HG03045 (cell line): ENCODE measurements around the gene IGF1.
A peak's percentile ranks its signal among the peaks of the same experiment; 100 is the strongest.

Experiments used
- ATAC-seq: cut with Tn5 transposase; IDR thresholded peaks from one replicate; pipeline ENCODE4 v1.9.1; 2021; ENCODE audit warnings: mild to moderate bottlenecking, moderate library complexity; ENCODE audit not compliant: unreplicated experiment

Gene IGF1

DNA sequence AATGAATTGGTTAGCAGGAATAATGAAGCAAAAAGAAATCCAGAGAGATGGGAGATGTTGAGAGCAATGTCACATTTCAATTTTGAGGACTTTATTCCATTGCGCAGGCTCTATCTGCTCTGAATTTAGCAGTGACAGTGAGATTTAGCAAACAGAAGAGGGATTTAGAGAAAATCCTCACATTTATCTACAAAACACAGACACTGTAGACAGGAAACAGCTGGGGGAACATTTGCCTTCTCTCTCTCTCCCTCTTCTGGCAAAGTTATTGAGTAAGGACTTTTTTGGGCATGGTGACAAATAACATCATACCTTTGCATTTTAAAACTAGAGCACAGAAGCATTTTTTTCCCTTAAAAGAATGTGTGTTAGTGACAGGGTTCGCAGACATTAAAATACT lies at the start of gene IGF1:
IGF1 (minus strand) TSS at position 158 of the 400 bp plus-strand sequence. CDS start 182 bp downstream, outside the sequence.
- no peak for ATAC-seq

DNA sequence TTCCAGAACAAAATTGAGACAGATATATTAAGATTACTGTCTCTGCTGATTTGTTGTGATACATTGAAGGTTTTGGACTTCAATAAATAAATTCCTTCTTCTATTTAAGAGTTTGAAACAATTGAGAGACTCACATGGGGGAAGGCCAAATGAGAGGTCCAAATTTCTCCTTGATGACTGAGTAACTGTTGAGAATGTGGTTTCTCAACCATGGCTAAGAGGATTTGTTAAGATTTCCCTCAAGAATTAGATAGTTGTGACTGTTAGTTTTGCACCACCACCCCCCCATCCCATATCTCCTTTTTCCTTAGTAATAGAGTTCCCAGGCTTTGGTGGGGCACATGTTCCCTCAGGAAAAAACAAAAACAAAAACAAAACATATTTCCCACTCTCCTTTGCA lies 47.7 kb upstream of the IGF1 start:
- ATAC-seq, result no peak

DNA sequence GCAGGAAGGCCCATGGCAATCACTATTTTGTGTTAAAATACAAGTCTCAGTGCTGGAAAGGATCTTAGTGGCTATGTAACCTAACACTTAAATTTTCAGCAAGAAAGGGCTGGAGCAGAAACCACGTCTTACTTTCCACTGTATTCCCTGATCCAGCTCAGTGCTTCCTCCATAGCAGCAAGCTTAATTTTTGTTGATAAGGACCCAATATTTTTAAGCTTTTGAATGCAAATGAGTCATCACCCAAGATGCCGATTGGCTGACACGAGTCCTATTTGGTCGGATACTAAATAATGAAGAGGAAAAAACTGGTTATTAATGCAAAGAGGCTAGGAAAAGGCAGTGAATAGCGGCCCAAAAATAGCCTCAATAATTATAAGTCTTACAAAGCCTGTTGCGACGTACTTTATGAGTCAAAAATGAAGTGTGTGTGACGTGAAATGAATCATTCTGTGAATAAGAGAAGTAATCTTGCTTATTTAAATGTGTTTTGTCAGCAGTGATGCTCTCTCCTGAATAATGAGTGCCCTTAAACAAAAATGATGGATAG lies 46.9 kb upstream of the IGF1 start:
- ATAC-seq, result no peak

DNA sequence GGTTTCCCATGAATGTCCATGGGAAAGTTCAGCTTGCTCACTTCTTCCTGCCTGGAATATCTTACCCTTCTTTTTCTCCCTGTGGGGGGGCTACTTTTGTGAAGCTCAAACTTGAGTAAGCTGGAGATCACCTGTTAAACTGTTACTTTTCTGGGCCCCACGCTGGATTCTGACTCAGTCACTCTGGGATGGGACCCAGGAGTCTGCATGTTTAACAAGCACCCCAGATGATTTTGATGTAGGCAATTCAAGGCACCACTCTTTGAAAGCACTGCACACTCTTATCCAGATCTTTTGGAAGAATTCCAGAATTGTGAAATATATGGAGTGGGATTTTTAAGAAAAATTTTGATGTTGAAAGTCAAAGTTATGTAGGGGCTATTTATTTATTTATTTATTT lies 46.3 kb upstream of the IGF1 start:
- ATAC-seq, result no peak

DNA sequence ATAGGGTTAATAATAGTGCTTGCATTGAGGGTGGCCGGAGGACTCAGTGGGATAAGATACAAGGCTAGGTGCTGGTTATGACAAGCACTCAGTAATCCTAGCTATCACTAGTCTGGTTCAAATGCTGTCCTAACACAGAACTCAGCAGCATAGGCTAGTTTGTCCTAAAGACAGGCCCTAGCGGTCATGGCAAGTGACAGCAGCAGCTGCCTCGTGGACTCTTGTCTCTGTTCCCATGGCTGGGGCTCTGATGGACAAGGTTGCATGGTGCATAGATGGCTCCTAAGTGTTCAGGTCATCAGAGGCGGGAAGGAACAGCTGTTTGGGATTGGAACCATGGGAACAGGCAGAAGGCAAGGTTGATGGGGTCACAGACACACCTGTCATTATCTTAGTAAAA lies 42.4 kb upstream of the IGF1 start:
- ATAC-seq, result no peak

DNA sequence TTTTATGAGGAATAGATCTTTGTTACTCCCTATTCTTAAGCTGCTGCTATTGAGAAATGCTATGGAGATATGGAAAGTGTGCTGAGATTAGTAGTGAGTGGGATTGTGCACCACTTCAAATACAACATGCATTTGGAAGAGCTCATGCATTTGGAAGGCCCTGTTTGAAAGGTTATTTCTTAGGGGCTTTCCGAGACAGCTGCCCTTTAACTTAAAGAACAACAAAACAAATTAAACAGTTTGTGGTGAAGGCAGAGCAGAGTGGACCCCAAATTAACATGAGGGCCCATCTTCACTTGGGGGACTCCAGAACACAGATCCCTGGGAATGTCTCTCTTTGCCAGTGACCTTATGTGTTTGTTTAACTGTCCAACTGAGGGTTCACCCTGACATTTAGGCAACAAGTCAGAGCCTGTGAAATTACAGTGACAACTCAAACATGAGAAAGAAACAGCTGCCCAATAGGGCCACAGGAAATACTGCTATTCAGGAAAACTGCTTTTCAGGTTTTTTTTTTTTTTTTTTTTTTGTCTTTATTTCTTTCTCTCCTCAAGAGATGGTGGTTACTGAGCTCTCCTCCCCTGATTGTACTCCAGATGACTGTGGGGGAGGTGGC lies 41.4 kb upstream of the IGF1 start:
- no peak for ATAC-seq

DNA sequence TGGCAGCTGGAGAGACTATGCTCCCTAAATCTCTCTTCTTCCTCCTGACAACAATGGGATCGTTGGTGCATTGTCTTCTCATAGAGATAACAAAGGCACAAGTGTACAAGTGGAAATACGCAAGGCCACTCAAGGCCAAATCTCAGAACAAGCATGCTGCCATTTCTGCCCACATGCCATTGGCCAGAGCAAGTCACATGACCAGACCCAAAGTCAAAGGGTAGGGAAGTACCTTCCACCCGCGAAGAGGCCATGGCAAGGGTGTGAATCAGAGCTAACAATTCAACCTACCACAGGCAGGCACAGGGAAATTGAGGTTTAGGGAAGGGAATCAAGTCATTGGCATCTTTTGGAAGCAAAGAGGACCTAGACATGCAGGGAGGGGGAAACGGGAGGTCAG lies 38.5 kb upstream of the IGF1 start:
- ATAC-seq, result no peak

DNA sequence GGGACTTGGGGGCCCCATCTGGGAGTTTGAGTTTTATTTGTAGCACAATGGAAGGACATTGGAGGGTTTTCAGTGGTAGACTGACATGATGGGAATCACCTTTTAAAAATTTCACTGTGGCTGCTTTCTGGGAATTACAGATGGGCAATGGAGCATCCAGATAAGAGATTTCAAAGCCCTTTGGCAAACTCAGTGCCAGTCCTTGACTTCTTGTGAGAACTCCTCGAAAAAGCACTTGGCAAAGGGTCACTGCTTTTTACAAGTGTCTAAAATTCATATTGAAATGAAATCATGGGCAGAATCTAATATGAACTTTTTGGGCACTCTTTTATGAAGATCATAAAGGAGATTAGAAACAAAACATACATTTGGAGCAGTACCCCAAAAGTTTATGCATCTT lies 34.3 kb upstream of the IGF1 start:
- no peak for ATAC-seq

DNA sequence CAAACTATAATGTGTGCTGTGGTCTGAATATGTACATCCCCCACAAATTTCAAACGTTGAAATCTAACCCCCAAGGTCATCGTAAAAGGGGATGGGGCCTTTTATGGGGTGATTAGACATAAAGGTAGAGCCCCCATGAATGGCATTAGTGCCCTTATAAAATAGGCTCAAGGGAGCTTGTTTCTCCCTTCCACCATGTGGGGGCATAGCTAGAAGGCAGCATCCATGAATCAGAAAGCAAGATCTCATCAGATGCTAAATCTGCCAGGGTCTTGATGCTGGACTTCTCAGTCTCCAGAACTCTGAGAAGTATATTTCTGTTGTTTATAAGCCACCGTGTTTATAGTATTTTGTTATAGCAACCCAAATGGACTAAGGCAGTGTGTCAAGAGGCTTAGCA lies 33.4 kb upstream of the IGF1 start:
- no peak for ATAC-seq

DNA sequence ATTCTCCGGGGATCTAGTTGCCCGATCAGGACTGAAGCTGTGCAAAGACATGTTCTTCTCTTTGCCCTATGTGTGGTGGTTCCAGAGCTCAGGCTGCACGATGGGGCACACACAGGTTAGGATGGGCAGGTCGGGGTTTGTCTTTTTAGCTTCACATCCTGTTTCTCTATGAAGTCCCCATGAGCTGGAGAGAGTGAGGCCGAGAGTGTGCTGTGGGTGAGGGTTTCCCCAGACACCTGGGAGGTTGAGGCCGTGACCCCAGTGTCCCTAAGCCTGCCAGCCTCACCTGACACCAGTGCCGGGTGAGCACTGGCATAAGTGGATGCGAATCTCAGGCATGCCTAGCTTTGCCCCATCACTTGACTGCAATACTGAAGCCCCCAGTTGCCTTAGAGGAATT lies 32.9 kb upstream of the IGF1 start:
- peak; percentile 77 for ATAC-seq

DNA sequence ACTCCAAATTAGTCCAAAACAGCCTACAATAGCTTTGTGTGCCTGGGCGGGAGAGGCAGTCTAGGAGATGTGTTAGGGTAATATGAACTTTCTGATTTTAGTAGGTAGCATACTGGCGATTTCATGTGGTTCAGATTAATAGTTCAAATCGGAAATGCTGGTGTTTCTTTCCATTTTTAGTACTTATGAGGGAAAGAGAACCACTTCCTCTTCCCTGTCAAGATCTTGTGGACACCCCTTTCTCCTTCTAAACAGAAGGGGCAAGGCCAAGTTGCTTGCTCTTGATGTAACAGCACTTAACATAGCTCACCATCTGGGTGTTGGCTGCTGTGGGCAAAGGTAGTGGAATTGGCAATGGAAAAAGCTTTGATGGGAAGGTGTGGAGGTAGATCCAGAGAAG lies 32.2 kb upstream of the IGF1 start:
- no peak for ATAC-seq

DNA sequence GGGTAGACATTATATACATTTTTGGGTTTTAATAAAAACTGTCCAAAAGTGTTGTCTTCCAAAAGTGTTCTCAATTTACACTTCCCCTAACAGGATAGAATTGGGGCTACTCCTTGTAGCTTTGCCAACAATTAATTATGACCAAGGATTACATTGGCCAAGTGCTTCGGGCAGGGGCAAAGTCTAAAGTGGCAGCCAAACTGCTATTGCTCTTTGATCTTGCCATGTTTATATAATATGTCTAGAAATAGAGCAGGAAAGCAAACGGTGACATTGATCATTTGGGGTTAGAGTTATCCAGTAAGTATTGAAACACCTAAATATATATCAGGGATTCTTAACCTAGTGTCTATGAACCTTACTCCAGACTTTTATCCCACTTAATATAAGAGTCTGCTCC lies 31.2 kb upstream of the IGF1 start:
- no peak for ATAC-seq

DNA sequence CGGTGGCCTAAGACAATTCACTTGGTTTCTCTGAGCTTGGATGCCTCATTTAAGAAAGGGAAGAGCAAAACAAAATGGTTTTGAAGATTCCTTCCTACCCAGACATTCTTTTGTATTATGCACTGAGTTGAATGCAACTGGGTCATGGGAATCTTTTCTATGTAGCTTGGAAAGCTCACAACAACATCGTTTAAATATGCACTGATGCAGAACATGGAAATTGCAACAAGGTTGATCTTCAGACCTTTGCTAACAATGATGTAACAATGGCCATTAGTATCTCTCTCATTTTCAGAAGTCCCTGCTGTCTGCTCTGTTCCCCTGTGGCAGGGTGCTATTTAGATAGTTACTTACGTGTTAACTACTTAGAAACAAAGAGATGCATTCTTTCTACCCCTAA lies 30.1 kb upstream of the IGF1 start:
- no peak for ATAC-seq

DNA sequence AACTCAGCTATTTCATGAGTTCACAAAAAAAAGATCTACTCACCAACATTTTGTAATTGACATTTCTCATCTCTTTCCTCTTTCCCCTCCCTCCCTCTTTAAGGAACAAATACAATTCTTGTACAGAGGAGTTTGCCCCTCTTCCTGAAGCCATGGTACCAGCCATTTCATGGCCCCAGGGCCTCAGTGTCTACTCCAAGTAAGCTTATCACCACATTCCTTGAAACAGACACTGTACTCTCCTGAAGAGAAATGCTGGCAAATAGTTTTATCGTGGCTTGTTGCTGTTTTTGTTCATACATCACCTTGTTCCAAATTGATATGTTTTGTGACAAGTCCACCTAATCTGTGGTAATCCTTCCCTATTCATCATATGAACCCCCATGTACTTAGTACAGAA lies 29.7 kb upstream of the IGF1 start:
- no peak for ATAC-seq

DNA sequence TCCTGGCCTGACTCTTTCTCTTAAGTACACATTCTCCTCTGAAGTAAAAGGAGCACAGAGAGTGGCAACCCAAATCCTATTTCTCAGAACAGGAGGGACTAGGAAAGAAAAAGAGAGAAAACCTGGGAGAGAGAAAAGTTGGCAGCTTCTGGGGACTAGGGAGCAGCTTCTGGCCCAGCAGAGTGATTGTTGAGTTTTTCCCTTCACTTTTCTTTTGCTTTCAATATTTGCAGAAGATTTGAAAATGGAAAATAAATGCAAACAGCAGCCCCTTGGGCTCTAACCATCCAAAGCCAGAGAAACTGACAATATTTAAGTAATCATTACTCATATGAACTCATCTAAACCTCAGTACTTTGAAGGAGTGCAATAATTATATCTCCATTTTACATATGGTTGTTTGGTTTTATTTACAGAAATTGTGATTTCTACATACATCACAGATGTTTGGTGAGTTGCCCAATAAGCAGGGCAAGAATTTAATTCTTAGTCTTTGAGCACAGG lies 28.8 kb upstream of the IGF1 start:
- ATAC-seq, result no peak

DNA sequence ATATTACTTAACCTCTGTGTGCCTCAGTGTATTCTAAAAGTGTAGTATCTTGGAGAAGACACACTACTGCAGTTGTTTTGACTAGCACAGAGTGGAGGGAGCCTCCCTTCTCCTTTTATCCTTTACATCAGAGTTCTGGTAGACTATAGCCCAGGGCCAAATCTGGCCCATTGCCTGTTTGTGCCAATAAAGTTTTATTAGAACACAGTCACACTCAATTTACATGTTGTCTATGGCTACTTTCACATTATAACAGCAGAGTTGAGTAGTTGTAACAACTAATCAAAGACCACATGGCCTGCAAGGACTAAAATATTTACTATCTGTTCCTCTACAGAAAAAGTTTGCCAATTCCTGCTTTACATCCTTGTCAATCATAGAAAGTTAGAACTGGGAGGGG lies 27.7 kb upstream of the IGF1 start:
- no peak for ATAC-seq

DNA sequence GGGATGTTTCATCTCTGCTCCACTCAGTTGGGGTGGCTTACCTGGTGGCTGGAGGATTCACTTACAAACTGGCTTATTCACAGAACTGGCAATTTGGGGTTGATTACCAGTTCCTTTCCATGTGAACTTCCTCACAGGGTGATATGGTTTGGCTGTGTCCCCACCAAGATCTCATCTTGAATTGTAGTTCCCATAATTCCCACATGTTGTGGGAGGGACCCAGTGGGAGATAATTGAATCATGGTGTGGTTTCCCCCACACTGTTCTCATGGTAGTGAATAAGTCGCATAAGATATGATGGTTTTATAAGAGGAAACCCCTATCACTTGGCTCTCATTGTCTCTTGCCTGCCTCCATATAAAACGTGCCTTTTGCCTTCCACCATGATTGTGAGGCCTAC lies 26.9 kb upstream of the IGF1 start:
- ATAC-seq, result no peak

DNA sequence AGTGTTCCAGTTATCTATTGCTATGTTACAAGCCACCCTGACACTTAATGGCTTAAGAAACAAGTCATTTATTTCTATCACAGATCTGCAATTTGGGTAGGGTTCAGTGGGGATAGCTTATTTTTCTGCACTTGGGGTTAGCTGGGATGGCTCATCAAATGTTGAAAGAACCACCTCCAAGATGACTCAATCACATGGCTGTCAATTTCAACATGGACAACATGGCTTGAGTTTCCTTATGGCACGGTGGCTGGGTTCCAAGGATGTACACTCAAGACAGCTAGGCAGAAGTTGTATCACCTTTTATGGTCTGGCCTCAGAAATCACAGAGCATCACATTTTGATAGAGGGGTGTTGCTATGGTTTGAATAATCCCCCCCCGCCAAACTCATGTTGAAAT lies 24.5 kb upstream of the IGF1 start:
- ATAC-seq, result no peak

DNA sequence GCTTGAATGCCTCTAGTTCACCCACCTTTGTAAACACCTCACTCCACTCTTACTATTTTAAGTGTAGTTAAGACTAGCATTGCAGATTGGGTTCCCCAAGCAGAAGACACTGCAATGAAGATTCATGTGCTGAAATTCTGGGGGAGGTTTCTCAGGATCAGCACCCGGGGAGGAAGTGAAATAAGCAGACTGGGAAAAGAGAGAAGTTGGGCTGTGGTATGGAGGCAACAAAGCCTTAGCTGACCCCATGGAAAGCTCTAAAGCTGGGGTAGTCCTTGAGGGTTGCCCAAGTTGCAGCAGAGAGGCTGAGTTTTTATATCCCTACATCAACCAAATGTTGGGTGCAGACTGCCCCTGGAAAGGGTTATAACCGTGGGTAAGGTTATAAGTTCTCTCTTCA lies 23.9 kb upstream of the IGF1 start:
- ATAC-seq, result no peak

DNA sequence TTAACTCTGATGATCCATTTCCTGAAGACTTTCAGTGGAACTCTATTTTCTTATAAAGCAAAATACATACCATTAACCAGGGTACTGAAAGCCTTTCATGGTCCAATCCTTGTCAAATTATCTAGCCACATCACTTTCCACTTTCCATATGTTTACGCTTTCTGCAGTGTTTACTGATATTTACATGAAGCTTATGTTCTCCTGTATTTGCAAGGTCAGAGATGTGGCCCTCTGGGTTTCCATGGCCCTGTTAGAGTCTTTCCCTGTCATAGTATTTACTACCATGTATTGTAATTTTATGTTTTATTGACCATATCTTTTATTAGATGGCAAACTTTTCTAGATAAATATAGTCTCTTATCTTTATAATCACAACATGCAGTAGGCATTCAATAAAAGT lies 23.5 kb upstream of the IGF1 start:
- no peak for ATAC-seq

DNA sequence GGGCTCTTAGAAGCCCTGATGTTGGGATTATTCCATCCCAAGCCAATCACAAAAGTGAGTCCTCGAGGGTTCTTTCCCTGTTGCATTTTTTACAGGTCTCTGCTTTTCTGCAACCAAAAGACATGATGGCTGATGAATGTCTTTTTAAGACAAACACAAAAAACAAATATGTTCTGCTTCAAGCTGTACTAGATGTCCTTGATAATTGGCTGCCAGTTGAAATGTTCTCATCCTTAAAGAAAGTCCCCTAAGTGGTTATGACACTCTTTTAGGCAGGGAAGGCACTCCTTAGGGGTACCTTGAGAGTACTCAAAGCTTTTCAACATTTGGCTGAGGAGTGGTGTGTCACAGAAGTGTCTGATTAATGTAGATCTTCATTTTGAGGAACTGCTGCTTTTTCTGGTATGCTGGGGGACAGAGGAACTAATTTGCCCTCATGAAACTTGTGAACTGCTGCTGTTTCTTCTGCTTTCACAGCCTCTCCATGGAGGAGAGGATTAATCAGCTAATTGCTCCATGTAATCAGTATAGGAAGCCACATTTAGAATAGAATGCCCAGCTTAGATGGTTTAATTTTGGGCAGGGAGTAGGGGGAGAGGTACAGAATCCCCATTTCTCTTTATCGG lies 22.8 kb upstream of the IGF1 start:
- peak; percentile 56 for ATAC-seq

DNA sequence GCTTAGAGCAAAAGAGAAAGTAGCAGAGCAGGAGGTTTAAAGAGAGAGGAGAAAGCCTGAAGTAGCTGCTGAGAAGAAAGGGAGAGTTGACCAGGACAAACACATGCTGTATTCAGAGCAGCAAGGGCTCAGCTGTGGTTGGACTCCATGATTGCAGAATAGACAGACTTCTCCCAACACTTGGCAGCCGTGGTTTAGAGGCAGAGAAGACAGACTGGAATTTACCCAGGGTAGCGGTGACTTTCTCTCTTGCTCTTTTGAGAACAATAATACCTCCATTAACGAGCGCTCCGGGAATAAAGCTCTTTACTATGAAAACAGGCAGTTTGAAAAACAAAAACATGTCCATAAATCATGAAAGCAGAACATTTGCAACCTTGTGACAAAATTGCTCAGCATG lies 21.4 kb upstream of the IGF1 start:
- no peak for ATAC-seq

DNA sequence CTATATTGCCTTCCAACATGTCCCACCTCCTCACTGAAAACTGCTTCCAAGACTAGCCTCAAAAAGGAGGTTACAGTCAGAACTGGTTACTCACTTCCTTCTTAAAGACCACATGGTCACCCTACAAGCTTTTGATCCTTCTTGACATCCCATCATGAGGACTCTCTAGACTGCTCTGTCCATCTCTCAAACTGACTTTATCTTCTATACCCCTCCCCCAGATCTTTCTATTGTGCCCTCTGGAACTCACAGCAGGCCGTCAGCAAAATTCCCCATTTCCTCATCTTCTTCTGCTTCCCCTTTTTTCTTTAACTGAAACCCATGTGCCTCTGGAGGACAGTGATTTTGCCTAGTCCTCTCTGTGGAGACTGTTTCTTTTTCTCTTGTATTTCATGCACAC lies 18.1 kb upstream of the IGF1 start:
- ATAC-seq, result no peak
